K562 (cell line): ENCODE data around the gene SLC25A18. TPM values are rescaled to one million over a fixed set of nuclear protein-coding genes. Genes with fewer than 3 reads are reported as not detected.

ENCODE experiments used
- ASH1L ChIP-seq: fragments of 450-650 bp; IDR thresholded peaks from 2 replicates; pipeline ENCODE4 v1.6.1; 2018; ENCODE audit warnings: borderline replicate concordance, mild to moderate bottlenecking, low read depth; ENCODE audit not compliant: partially characterized antibody
- ATF7 ChIP-seq: fragments of 450-650 bp; IDR thresholded peaks from 2 replicates; pipeline ENCODE4 v1.7.1; 2014; ENCODE audit warnings: mild to moderate bottlenecking, moderate library complexity
- CHD2 ChIP-seq: IDR thresholded peaks from 2 replicates; pipeline ENCODE4 v1.6.1; 2011; ENCODE audit warnings: low read depth, low read length
- E2F4 ChIP-seq: sonication (generic); formaldehyde crosslinking; IDR thresholded peaks from 2 replicates; pipeline ENCODE4 v1.8.0; 2022; ENCODE audit warnings: mild to moderate bottlenecking, low read depth, missing genetic modification reagents
- FOXM1 ChIP-seq, 2 experiments: fragments of 450-650 bp in 1 of 2; sonication (generic) in 1 of 2; formaldehyde crosslinking in 1 of 2; IDR thresholded peaks; 2 replicates each; pipeline versions ENCODE4 v1.6.1 to v1.9.0; 2017 to 2022; ENCODE audit warnings: low read depth in 2 of 2, mild to moderate bottlenecking in 2 of 2, missing genetic modification reagents in 1 of 2, moderate library complexity in 1 of 2
- FOXO4 ChIP-seq: fragments of 450-650 bp; formaldehyde crosslinking; IDR thresholded peaks from 2 replicates; pipeline ENCODE4 v1.4.0; 2020; ENCODE audit warnings: mild to moderate bottlenecking, moderate library complexity
- GTF2E2 ChIP-seq: fragments of 200-800 bp; sonication (Bioruptor generic); IDR thresholded peaks from 2 replicates; pipeline ENCODE4 v1.6.1; 2016; ENCODE audit warnings: missing genetic modification characterization, missing compliant biosample characterization
- IFI16 ChIP-seq: fragments of 250-450 bp; sonication (Bioruptor Pico); IDR thresholded peaks from 2 replicates; pipeline ENCODE4 v2.1.2; 2022; ENCODE audit warnings: mild to moderate bottlenecking, inconsistent platforms
- IRF2 ChIP-seq: sonication (generic); formaldehyde crosslinking; IDR thresholded peaks from 2 replicates; pipeline ENCODE4 v1.8.1; 2022; ENCODE audit warnings: mild to moderate bottlenecking, missing genetic modification reagents
- NFE2L1 ChIP-seq: fragments of 450-650 bp; IDR thresholded peaks from 2 replicates; pipeline ENCODE4 v1.6.1; 2016; ENCODE audit warnings: missing genetic modification characterization, low read depth, mild to moderate bottlenecking, missing compliant biosample characterization, moderate library complexity, borderline replicate concordance
- PYGO2 ChIP-seq: fragments of 450-650 bp; IDR thresholded peaks from 2 replicates; pipeline ENCODE4 v1.6.1; 2016; ENCODE audit warnings: mild to moderate bottlenecking, missing genetic modification characterization, moderate library complexity, missing compliant biosample characterization
- RNF219 ChIP-seq: fragments of 250-450 bp; sonication (Bioruptor Pico); IDR thresholded peaks from 2 replicates; pipeline ENCODE4 v1.5.0; 2022; ENCODE audit warnings: mild to moderate bottlenecking
- TSHZ1 ChIP-seq: fragments of 250-450 bp; sonication (Bioruptor Pico); IDR thresholded peaks from 2 replicates; pipeline ENCODE4 v1.4.0; 2020; ENCODE audit warnings: mild to moderate bottlenecking, moderate library complexity
- ZC3H11A ChIP-seq: IDR thresholded peaks from 2 replicates; pipeline ENCODE4 v1.6.1; 2012; ENCODE audit warnings: low read depth, low read length, improper control_type of control experiment
- ZKSCAN1 ChIP-seq: fragments of 150-350 bp; IDR thresholded peaks from 2 replicates; pipeline ENCODE4 v1.6.1; 2016; ENCODE audit warnings: low read depth, low read length
- ZNF134 ChIP-seq: fragments of 250-450 bp; sonication (Bioruptor Pico); conservative IDR thresholded peaks from 2 replicates; pipeline ENCODE4 v1.4.0; 2020
- ZNF184 ChIP-seq: sonication (generic); formaldehyde crosslinking; IDR thresholded peaks from 2 replicates; pipeline ENCODE4 v1.5.0; 2020; ENCODE audit warnings: missing genetic modification reagents
- ZNF445 ChIP-seq: fragments of 250-450 bp; sonication (Bioruptor Pico); IDR thresholded peaks from 2 replicates; pipeline ENCODE4 v1.4.0; 2020; ENCODE audit warnings: low read depth, mild to moderate bottlenecking, moderate library complexity
- ZNF589 ChIP-seq: fragments of 200-800 bp; sonication (Bioruptor generic); IDR thresholded peaks from 2 replicates; pipeline ENCODE4 v1.6.1; 2016; ENCODE audit warnings: low read depth, missing genetic modification characterization, missing compliant biosample characterization
- polyA plus RNA-seq, 8 experiments: library from polyadenylated mRNA; depleted of rRNA in 4 of 8; stranded (reverse) in 5 of 8; unstranded in 3 of 8; fragments of >200 nt; fragmentation: Nextera tagmentation in 2 of 8; fragmentation: Illumina TruSeq in 1 of 8; extraction: Ambion mirVana in 2 of 8; extraction: Trizol in 1 of 8; gene quantifications; 2 replicates each; pipeline versions ENCODE4 v1.2.1 to v1.2.3, GENCODE V29; 2011 to 2014; ENCODE audit warnings: inconsistent platforms in 1 of 8, missing spikeins in 1 of 8
- total RNA-seq, 7 experiments: library from RNA; depleted of rRNA in 6 of 7; stranded (reverse); fragments of >200 nt in 6 of 7; fragmentation: Illumina TruSeq in 2 of 7; extraction: Trizol in 2 of 7; gene quantifications; 2 replicates each; pipeline versions ENCODE4 v1.2.1 to v1.2.3, GENCODE V29; 2011 to 2021; ENCODE audit warnings: low replicate concordance in 1 of 7

Gene SLC25A18
- total and polyA plus RNA-seq, 9 of the 15 experiments (the other 6 are each of a cell fraction or from before 2014, with no cell fraction given), result 0.04 TPM; not detected in 8

GRCh38 chr22:17628406-17629172 lies 65.3 kb downstream of the SLC25A18 start, which contains the start of gene ATP6V1E1 (continued):
- TF ChIP-seq ZNF184 (no peak), FOXM1 (IDR thresholded peaks at IDR 0.05; ENCODE audit: low read depth) (peak; percentile 70), FOXM1 (CRISPR knock-in tag; IDR thresholded peaks at IDR 0.05; ENCODE audit: low read depth) (no peak), ASH1L (peak; percentile 50), PYGO2 (tag) (no peak), ZKSCAN1 (0 out of 2 replicates have a peak, but pooled peaks have one; percentile 35), ZNF134 (CRISPR knock-in tag) (no peak), TSHZ1 (CRISPR knock-in tag) (no peak), RNF219 (CRISPR knock-in tag) (no peak), NFE2L1 (no peak), ZC3H11A (0 out of 2 replicates have a peak, but pooled peaks have one; percentile 76), IFI16 (no peak), ATF7 (peak; percentile 85; the same call in 1 of the 2 replicates), ZNF445 (CRISPR knock-in tag) (no peak), CHD2 (peak; percentile 28; the same call in 1 of the 2 replicates), E2F4 (CRISPR knock-in tag) (peak; percentile 6; the same call in 1 of the 2 replicates), FOXO4 (no peak), ZNF589 (CRISPR knock-in tag) (peak; percentile 63; the same call in 1 of the 2 replicates), GTF2E2 (tag) (no peak; the same call in none of the 2 replicates), IRF2 (CRISPR knock-in tag) (no peak)
